Umbilical cord (tissue), 2 donors: ENCODE data around the gene CLK3. TPM values are rescaled to one million over a fixed set of nuclear protein-coding genes. Genes with fewer than 3 reads are reported as not detected.
"Not testable (repeated sequence)": the region's sequence is repeated elsewhere in the genome, so short reads cannot be mapped to it uniquely, and the experiment has no call there.

Experiments
- DNase-seq: peaks from one replicate; pipeline ENCODE4 v3.0.0-alpha.2; 2015; ENCODE audit warnings: low spot score
- total RNA-seq: library from RNA; depleted of rRNA; stranded (reverse); fragments of >200 nt; gene quantifications from one replicate; pipeline ENCODE4 v1.2.3, GENCODE V29; 2014; ENCODE audit warnings: low replicate concordance; ENCODE audit not compliant: insufficient read depth

CLK3 gene
- 55.1 TPM for total RNA-seq

DNA sequence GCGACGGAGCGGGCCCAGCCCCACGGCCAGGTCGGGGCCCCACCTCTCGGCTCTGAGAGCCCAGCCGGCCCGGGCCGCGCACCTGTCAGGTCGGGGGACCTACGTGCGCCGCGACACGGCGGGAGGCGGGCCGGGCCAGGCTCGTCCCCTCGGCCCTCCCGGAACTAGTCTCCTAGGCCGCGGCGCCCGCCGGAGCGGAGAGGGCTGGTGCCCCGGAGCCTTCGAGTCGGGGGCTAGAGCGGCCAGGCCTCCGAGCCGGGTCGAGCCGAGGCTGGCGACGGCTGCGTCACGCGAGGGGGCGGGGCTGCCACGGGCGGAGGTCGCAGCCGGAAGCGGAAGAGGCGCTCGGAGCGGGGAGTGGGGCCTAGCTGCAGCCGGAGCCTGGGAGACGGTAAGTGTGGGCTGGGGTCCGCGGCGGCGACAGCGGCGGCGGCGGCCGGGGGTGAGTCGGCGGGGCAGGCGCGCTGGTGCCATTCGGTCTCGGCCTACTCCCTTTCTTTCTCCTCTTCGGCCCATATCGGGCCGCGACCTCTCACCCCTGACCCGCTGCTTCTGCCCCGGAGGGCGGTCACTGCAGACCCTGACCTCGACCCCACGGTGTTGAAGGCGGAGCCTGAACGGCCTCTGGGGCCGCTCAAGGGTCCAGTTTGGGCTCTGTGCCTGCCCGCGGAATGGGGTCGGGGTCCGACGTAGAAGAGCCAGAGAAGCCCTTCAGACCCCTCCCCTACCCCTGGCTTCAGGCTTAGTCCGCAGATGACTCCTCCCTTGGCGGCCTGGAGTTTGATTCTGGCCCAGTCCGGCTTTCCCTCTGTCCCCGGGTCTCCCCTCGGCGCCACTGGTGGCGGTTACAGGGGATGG, at the start of gene CLK3:
TSS of gene CLK3 (plus strand) at position 329 of the 858 bp plus-strand sequence. CDS start 3,361 bp downstream, outside the sequence.
- peak; percentile 96 for DNase-seq

DNA sequence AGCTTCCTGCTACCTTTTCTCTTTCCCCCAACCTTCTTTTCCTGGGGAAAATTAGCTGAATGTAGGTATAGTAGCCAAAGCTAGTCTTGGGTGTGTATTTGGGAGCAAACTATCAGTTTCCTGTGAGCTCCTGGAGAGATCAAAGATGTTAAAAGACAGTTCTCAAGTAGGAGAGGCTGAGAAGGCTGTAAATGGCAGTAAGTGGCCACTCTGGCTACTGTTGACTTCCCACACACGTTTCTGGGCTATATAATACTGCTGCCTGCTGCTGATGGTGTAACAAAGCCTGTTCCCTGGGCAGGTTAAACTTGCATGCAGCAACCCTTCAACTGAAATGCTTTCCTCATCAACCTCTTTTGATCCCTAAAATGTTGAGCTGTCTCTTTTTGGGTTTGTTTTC, 47.0 kb upstream of the CLK3 start:
- no peak for DNase-seq

DNA sequence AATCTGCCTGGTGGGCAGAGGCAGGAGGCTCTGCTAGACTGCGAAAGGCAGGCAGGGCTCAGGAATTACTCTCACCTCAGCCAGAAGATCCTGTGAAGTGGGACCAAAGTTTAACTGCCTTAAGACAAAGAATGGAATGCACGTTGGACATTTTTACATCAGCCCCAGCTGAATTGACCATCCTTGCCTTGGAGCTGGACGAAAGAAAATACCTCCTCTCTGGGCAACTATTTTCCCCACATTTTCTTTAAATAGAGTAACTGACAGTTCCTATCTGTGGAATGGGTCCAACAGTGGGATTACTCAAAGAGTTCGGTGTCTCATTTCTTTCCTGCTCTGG, 45.9 kb upstream of the CLK3 start:
- no peak for DNase-seq

GRCh38 chr15:74571191-74571590, 44.4 kb upstream of the CLK3 start:
- DNase-seq: no peak

DNA sequence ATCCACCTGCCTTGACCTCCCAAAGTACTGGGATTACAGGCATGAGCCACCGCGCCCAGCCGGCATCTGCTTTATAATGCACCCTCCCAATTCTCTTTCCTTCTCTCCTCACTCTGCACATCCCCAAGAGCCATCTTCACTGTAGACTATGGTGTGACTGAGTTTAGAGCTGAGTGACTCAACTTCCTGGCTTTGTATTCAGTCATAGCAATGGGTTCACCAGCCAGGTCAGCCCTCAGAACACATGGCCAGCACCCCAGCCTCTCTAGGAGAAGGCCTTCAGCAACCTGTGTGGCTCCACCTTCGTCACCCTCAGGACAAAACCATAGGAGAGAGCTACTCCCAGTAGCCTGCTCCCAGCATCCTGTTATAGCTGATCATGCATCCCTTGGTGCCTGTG, 41.6 kb upstream of the CLK3 start:
- no peak for DNase-seq

- DNase-seq: no peak
Measured at GRCh38 chr15:74578496-74578994, 37.1 kb upstream of the CLK3 start.

- DNase-seq: no peak
Measured at GRCh38 chr15:74579001-74579400, 36.6 kb upstream of the CLK3 start.

- DNase-seq: no peak
Measured at GRCh38 chr15:74580538-74581350, 34.9 kb upstream of the CLK3 start.

- no peak for DNase-seq
Measured at GRCh38 chr15:74584204-74584603, 31.4 kb upstream of the CLK3 start.

GRCh38 chr15:74584779-74585178, 30.9 kb upstream of the CLK3 start:
- DNase-seq: no peak

- DNase-seq: no peak
Measured at GRCh38 chr15:74585191-74585590, 30.4 kb upstream of the CLK3 start.

GRCh38 chr15:74585857-74586256, 29.8 kb upstream of the CLK3 start:
- no peak for DNase-seq

DNA sequence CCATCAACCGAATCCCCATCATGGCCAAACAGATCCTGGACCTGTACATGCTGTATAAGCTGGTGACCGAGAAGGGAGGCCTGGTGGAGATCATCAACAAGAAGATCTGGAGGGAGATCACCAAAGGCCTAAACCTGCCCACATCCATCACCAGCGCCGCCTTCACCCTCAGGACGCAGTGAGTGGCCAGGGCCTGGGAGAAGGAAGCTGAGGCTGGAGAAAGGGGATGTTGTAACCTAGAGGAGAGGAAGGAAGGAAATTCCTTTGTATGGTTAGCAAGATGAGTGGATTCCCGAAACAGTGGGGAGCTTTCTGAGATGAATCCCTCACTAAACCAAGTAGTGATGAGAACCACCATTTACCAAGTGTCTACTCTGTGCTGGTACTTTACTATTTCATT, 25.8 kb upstream of the CLK3 start:
- no peak for DNase-seq

- no peak for DNase-seq
Measured at GRCh38 chr15:74592222-74592621, 23.4 kb upstream of the CLK3 start.

GRCh38 chr15:74593122-74593521, 22.5 kb upstream of the CLK3 start:
- DNase-seq: no peak

DNA sequence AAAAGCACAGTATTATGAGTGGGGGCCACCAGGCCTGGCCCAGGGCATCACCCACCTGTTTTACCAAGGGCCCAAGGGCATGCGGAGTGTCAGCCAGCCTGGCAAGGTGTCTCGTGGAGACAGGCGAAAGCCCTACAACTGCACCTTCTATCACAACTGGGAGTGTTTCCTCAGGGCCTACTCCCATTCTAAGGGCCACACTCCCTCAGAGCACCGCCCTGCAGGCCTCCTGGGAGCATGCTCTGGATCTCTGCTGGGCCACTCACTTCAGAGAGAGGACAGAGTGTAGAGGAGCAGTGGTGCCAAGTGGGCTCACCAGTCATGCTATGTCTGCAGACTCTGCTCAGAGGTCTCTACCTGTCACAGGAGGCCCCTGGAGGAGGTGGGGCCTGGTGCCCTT, 21.2 kb upstream of the CLK3 start:
- DNase-seq: no peak

GRCh38 chr15:74595271-74595670, 20.4 kb upstream of the CLK3 start:
- DNase-seq: no peak

DNA sequence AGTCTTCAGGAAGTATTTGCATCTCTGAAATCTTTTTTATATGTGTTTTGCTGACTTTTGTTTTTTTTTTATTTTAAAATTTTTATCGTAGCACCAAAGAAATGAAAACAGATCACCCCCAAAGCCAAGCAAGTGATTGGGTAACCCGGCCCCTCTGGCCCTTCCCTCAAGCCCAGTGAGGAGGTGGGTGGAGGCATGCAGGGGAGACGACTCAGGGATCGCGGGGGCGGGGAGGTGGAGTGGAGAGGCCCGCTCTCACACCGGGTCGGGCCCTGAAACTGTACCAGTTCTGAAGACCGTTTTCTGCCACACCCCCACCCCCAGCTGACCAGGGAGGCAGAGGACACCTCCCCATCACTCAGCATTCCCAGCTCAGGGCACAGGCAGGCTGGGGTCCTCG, 18.9 kb upstream of the CLK3 start:
- not testable (repeated sequence) for DNase-seq

GRCh38 chr15:74597146-74597705, 18.4 kb upstream of the CLK3 start:
- DNase-seq: not testable (repeated sequence)

DNA sequence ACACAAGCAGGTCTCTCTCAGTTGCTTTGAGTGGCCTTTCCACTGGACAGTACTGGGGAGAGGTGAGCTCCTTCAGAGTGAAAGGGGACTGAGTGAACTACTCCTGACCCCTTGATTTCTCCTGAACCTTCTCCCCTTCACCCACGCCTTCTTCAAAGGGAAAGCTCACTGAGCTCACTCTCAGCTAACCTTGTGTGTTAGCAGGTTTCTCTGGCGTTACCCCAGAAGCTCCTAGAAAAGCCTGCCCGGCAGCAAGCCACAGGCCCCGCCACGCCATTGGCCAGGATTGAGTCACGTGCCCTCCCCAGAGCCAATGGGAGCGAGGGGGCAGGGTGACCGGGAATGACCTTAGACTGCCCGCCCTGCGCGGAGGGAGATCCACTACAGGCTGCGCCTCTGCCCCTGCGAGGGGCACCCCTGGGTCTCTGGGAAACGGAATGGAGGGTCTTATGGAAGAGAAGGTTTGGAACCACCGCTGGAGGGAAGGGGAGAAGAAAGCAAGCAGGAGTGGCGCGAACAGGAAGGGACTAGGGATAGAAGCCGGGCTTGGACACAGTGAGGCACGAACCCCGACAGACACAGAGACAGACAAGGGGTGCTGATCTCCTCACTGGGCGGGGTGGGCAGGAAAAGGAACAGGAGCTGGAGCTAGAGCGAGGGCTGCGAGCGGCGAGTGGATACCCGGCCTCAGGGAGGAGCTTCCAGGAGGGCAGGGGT, 17.4 kb upstream of the CLK3 start:
- peak; percentile 97 for DNase-seq

DNA sequence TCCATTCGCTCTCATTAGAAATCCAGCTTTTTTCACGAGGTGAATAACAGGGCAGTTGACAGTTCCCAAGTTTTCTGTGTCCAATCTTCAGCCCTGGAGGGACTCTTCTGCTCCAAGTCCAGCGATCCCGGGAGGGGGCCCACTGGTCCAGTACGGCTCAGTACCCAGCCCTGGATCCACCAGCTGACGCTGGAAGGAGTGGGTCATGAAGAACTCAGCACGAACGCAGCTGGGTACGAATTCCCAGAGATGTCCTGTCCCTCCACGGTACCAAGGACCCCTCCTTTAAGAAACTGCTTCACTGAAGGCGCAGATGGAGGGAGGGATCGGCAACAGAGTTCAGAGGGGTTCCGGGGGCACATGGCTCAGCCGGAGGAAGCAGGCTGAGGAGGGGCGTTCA, 16.5 kb upstream of the CLK3 start:
- DNase-seq: no peak
